Calu3 (cell line): Measurements from ENCODE around the gene LARP4. TPM values are rescaled to one million over a fixed set of nuclear protein-coding genes. Genes with fewer than 3 reads are reported as not detected.
"Not testable (repeated sequence)": the region's sequence is repeated elsewhere in the genome, so short reads cannot be mapped to it uniquely, and the experiment has no call there.

Source experiments
- BruUV-seq: library from RNA; stranded (reverse); fragments of 400-500 nt; replicated peaks from 2 replicates; lab custom pipeline; 2021; lab: Mats Ljungman, UMichigan
- CTCF ChIA-PET: fragments of 300-600 bp; sonication (Branson Sonifier 250); formaldehyde crosslinking; loops from one replicate; lab custom pipeline; 2022; ENCODE audit warnings: antibody characterized with exemption; lab: Charles Lee
- DNase-seq: peaks from one replicate; pipeline ENCODE4 v3.0.0; 2022
- H3K27ac Mint-ChIP-seq: one replicate; pipeline ENCODE4 v1.8.0; 2022; ENCODE audit warnings: mixed read lengths; ENCODE audit not compliant: unreplicated experiment
- H3K27me3 Mint-ChIP-seq: one replicate; pipeline ENCODE4 v1.8.0; 2022; ENCODE audit warnings: mixed read lengths; ENCODE audit not compliant: unreplicated experiment
- H3K36me3 Mint-ChIP-seq: one replicate; pipeline ENCODE4 v1.8.0; 2022; ENCODE audit warnings: mild to moderate bottlenecking, moderate library complexity, mixed read lengths; ENCODE audit not compliant: insufficient read depth, unreplicated experiment
- H3K4me1 Mint-ChIP-seq: one replicate; pipeline ENCODE4 v1.8.0; 2022; ENCODE audit warnings: mild to moderate bottlenecking, low read depth, mixed read lengths; ENCODE audit not compliant: unreplicated experiment
- H3K4me3 Mint-ChIP-seq: one replicate; pipeline ENCODE4 v1.8.0; 2022; ENCODE audit warnings: mild to moderate bottlenecking, low read depth, moderate library complexity, mixed read lengths; ENCODE audit not compliant: unreplicated experiment
- H3K9me3 Mint-ChIP-seq: one replicate; pipeline ENCODE4 v1.8.0; 2022; ENCODE audit warnings: low read depth, mixed read lengths; ENCODE audit not compliant: unreplicated experiment
- intact Hi-C: fragments of 100-400 bp; cut with micrococcal nuclease; formaldehyde crosslinking; loops from one replicate; pipeline ENCODE4 v1.10.0; 2022; ENCODE audit not compliant: unreplicated experiment
- total RNA-seq: library from RNA; stranded (reverse); gene quantifications from 2 replicates; pipeline ENCODE4 v1.2.3, GENCODE V29; 2022
- TF ChIP-seq, protein P1 (sequence below): fragments of 200-600 bp; IDR thresholded peaks from one replicate; pipeline ENCODE4 v1.8.0; 2022; ENCODE audit warnings: antibody characterized with exemption; ENCODE audit not compliant: unreplicated experiment

LARP4 gene
- total RNA-seq, 1 experiment from 2014 or later, result 67.6 TPM

DNA sequence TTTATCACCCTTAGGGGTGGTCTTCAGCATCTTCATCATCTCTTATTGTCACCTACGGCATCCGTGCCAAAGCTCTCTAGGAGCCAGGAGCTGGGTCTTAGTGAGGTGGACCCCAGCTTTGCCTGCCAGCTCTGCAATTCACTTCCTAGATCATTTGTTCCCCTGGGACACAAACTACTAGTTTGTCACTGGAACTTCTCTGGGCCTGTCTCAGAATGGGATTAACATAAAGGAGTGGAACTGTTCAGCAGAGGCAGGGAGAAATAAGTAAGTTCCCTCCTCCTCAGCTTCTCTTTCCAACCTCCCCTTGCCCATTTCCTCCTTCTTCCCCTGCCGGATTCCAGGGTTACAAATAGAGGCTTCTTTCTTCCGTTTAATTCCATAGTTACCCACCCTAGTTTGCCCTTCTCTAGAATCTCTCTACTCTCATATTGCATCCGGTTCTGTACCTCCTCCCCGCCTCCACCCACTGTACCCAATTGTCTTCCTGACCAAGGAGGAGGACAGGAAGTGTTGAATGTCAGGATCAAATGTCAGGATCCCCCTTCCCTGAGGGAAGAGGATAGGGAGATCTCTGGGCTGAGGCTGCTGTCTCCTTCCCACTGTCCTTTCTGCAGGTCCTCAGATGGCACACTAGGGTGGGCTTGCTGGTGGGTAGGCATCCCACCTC is 25.0 kb downstream of the LARP4 start:
- Mint-ChIP-seq H3K27me3 (no peaks in the 10 kb centered on the region), H3K27ac (peak overlapping the region; percentile 34), H3K9me3 (no peaks in the 10 kb centered on the region), H3K4me1 (peaks cover 10% of the 10 kb centered on the region), H3K36me3 (peaks cover 27% of the 10 kb centered on the region), H3K4me3 (no peak overlapping the region)
- no TSS peak for BruUV-seq
- CTCF ChIA-PET, result no interaction called here
- intact Hi-C loops, result no loop called here
- no peak for DNase-seq
- TF ChIP-seq, protein P1, sequence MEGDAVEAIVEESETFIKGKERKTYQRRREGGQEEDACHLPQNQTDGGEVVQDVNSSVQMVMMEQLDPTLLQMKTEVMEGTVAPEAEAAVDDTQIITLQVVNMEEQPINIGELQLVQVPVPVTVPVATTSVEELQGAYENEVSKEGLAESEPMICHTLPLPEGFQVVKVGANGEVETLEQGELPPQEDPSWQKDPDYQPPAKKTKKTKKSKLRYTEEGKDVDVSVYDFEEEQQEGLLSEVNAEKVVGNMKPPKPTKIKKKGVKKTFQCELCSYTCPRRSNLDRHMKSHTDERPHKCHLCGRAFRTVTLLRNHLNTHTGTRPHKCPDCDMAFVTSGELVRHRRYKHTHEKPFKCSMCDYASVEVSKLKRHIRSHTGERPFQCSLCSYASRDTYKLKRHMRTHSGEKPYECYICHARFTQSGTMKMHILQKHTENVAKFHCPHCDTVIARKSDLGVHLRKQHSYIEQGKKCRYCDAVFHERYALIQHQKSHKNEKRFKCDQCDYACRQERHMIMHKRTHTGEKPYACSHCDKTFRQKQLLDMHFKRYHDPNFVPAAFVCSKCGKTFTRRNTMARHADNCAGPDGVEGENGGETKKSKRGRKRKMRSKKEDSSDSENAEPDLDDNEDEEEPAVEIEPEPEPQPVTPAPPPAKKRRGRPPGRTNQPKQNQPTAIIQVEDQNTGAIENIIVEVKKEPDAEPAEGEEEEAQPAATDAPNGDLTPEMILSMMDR, result no peak

DNA sequence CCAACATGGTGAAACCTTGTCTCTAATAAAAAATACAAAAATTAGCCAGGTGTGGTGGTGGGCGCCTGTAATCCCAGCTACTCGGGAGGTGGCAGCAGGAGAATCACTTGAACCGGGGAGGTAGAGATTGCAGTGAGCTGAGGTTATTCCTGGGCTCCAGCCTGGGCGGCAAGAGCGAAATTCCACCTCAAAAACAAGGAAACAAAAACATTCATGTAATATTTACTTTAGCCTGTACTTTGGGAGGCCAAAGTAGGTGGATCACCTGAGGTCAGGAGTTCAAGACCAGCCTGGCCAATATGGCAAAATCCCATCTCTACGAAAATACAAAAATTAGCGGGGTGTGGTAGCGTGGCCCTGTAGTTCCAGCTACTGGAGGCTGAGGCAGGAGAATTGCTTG is 31.0 kb downstream of the LARP4 start:
- H3K27ac Mint-ChIP-seq, H3K4me1 Mint-ChIP-seq, H3K9me3 Mint-ChIP-seq, intact Hi-C loops, BruUV-seq, DNase-seq, H3K27me3 Mint-ChIP-seq, H3K4me3 Mint-ChIP-seq, CTCF ChIA-PET: not testable (repeated sequence)
- H3K36me3 Mint-ChIP-seq, result peaks cover 28% of the 10 kb centered on the region

DNA sequence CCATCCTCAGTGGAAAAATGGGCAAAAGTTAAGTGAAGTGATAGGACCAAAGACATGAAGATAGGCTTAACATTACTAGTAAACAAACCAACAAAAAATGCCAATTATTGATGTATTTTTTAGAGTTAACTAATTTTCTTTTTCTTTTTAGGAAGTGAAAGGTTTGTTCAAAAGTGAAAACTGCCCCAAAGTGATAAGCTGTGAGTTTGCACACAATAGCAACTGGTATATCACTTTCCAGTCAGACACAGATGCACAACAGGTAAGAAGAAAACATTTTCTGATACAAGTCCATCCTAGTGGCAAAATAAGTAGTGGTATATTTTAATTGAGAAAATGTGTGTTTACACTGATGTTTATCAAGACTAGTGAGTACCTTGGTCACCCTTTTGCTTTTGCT is 39.6 kb downstream of the LARP4 start:
- no peak for DNase-seq
- CTCF ChIA-PET, result no interaction called here
- no peaks in the 10 kb centered on the region for H3K9me3 Mint-ChIP-seq
- TF ChIP-seq, protein P1, result no peak
- no peaks in the 10 kb centered on the region for H3K27me3 Mint-ChIP-seq
- no peaks in the 10 kb centered on the region for H3K4me1 Mint-ChIP-seq
- no peak overlapping the region for H3K4me3 Mint-ChIP-seq
- no peak overlapping the region for H3K27ac Mint-ChIP-seq
- intact Hi-C loops, result no loop called here
- H3K36me3 Mint-ChIP-seq, result peaks cover 43% of the 10 kb centered on the region
- BruUV-seq, result no TSS peak

DNA sequence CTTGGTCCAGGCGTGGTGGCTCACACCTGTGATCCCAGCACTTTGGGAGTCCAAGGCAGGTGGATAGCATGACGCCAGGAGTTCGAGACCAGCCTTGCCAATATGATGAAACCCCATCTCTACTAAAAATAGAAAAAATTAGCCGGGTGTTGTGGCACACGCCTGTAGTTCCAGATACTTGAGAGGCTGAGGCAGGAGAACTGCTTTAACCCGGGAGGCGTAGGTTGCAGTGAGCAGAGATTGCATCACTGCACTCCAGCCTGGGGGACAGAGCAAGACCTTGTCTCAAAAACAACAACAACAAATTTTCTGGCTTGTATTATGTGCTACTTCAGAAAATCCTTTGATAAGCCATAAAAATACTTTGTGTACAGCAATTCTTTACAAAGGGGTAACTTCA is 41.1 kb downstream of the LARP4 start:
- CTCF ChIA-PET, result no interaction called here
- TF ChIP-seq, protein P1, result no peak
- BruUV-seq, result no TSS peak
- Mint-ChIP-seq H3K36me3 (peaks cover 45% of the 10 kb centered on the region), H3K27me3 (no peaks in the 10 kb centered on the region), H3K27ac (no peak overlapping the region), H3K4me1 (no peaks in the 10 kb centered on the region), H3K9me3 (no peaks in the 10 kb centered on the region), H3K4me3 (no peak overlapping the region)
- DNase-seq, result no peak
- intact Hi-C loops, result no loop called here

DNA sequence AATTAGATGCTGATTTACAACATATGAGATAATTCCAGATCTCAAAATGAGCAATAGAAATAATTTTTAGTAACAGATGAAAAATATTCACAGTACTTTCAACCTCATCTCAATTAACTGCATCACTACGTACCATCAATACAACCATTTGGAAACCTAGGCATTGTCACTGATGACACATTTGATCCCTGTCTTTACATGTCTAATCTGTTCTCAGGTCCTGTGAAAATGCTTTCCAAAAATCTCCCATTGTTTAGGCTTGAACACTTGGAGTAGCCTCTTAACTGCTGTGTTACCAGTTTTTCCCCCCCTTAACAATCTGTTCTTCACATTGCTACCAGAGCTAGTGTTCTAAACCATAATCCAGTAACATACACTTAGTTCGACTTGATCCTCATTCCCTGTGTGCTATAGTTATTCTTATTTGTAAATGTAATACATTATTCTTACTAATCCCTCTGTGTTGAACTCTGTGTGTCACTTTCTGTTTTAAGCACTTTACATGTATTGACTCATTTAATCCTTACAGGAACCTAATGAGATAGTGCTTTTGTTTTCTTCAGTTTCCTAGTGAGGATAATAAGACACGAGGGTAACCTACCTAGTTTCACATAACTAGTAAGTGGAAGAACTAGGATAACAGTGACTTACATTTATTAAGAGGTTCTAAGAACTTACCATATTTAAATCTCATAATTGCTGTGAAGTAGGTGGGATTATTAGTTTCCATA is 41.7 kb downstream of the LARP4 start:
- DNase-seq, result no peak
- CTCF ChIA-PET, result no interaction called here
- Mint-ChIP-seq H3K27ac (no peak overlapping the region), H3K36me3 (peaks cover 42% of the 10 kb centered on the region), H3K9me3 (no peaks in the 10 kb centered on the region), H3K27me3 (no peaks in the 10 kb centered on the region), H3K4me3 (no peak overlapping the region), H3K4me1 (no peaks in the 10 kb centered on the region)
- TF ChIP-seq, protein P1, result no peak
- intact Hi-C loops, result no loop called here
- no TSS peak for BruUV-seq

DNA sequence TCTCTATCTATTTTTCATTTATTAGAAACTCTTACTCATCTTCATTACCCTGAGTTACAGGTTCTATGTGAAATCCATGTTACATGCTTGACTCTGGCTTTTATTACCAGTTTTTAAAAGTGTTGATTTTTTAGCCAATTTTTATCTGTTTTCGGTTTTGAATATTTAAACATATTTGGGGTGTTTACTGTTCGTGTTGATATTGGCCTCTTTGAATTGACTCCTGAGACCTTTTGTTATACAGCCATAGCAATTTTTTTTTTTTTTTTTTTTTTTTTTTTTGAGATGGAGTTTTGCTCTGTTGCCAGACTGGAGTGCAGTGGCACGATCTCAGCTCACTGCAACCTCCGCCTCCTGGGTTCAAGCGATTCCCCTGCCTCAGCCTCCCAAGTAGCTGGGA is 49.0 kb downstream of the LARP4 start:
- H3K27ac Mint-ChIP-seq, DNase-seq, BruUV-seq, H3K4me3 Mint-ChIP-seq, H3K4me1 Mint-ChIP-seq, intact Hi-C loops, H3K9me3 Mint-ChIP-seq, H3K27me3 Mint-ChIP-seq, CTCF ChIA-PET: not testable (repeated sequence)
- peaks cover 49% of the 10 kb centered on the region for H3K36me3 Mint-ChIP-seq
